Aorta (tissue), 4 donors: ENCODE data around the gene DHX8. TPM values are rescaled to one million over a fixed set of nuclear protein-coding genes. Genes with fewer than 3 reads are reported as not detected.

Source experiments
- polyA plus RNA-seq, 2 donors: library from polyadenylated mRNA; stranded (reverse); fragments of 200-250 nt; gene quantifications; one replicate each; pipeline ENCODE4 v1.2.3, GENCODE V29; 2013
- total RNA-seq, 2 donors: library from RNA; stranded (reverse); fragmentation: NEBNext Ultra II Directional; extraction: Animal tissue kit (Norgen Biotek cat#: 25700); gene quantifications; one replicate each; pipeline ENCODE4 v1.2.1, GENCODE V29; 2021
- donor health status: healthy with polysubstance abuse.
- donor health status: Bipolar disorder and iron deficiency.
- donor health status: DM: no; HTN: no; CAD: no.
- donor health status: DM: yes; HTN: yes; CAD: no.

DHX8 gene
- total and polyA plus RNA-seq, 4 donors: 7.1 to 45.3 (median 33.4) TPM

Other genes with a start within 250 kb of the DHX8 start
- gene RNU2-1, start 250.0 kb upstream of the DHX8 start, total RNA-seq: 1,000 to 10,000 TPM; 2,414 to 5,422 TPM
- gene RNU2-1, start 250.0 kb upstream of the DHX8 start, polyA plus RNA-seq: not detected
- 10 to 100 TPM in 1 of 2 donors, 1 to 10 TPM in 1; 6.9 to 14.2 TPM for gene ARL4D, start 85.0 kb upstream of the DHX8 start, total RNA-seq
- gene ARL4D, start 85.0 kb upstream of the DHX8 start, polyA plus RNA-seq: 1 to 10 TPM; 4.0 to 9.9 TPM
- 1 to 10 TPM; 1.1 to 2.3 TPM for gene ETV4, start 62.4 kb downstream of the DHX8 start, total RNA-seq
- gene ETV4, start 62.4 kb downstream of the DHX8 start, polyA plus RNA-seq: 1 to 10 TPM in 1 of 2 donors, under 1 TPM in 1; 0.50 to 5.8 TPM
- gene MEOX1, start 177.9 kb downstream of the DHX8 start, total RNA-seq: 10 to 100 TPM in 1 of 2 donors, 1 to 10 TPM in 1; 6.9 to 32.9 TPM
- gene MEOX1, start 177.9 kb downstream of the DHX8 start, polyA plus RNA-seq: under 1 TPM; 0.41 to 0.50 TPM